Lung microvascular endothelial cell (primary cell): Measurements from ENCODE around the gene PLCL1. TPM values are rescaled to one million over a fixed set of nuclear protein-coding genes. Genes with fewer than 3 reads are reported as not detected.

ENCODE experiments used
- DNase-seq, 2 donors: peaks; one replicate each; pipeline versions ENCODE4 v3.0.0 to v3.0.0-alpha.2; 2010; ENCODE audit warnings: low read depth in 2 of 2
- total RNA-seq: library from RNA; depleted of rRNA; stranded (reverse); fragments of >200 nt; gene quantifications from 2 replicates; pipeline ENCODE4 v1.2.1, GENCODE V29; 2014

The PLCL1 gene
- total RNA-seq, 1 donor from 2014 or later, result 0.20 TPM

DNA sequence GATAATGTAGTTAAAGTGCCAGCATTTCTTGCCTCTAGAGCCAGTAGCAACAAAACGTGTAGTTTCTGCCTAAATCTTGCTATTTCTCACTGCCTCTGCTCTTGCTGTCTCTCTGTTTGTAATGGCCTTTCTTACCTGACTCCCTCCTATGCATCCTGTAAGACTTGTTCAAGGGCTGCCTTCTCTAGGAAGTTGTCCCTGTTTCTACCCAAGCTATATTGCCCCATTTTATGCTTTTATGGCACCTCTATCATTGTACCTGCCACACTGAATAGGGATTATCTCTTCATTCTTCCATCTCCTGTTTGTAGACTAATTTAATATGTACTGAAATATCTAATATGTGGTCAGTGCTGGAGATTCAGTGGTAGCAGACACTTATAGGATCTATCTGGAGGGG lies 49.2 kb downstream of the PLCL1 start:
- DNase-seq, result no peak

DNA sequence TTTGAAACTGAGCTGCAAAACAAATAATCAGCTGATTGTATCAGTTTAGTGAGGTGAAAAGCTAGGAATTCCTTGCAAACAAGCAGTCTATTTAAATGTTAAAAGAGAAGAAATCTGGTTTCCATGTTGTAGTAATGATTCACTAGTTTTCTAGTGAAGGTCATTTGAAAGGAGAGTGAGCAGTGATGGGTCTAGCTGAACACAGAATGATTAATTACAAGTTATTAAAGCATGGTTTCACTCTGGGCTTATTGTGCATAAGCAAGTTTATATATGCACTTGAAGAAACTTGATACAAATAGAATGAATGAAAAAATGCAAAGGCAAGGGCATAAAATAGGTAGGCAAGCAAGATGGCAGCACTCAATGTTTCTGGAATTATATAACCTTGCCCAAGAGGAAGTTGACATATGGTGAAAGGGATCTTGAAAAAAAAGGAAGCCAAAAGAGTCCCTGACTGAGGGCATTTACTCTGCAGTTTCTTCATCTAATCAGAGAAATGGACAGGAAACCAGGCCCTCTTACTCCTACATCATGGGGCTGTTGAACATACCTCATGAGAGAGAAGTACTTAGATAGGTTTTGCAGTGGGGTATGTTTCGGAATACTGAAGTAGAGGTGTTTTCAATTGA lies 53.2 kb downstream of the PLCL1 start:
- no peak for DNase-seq

DNA sequence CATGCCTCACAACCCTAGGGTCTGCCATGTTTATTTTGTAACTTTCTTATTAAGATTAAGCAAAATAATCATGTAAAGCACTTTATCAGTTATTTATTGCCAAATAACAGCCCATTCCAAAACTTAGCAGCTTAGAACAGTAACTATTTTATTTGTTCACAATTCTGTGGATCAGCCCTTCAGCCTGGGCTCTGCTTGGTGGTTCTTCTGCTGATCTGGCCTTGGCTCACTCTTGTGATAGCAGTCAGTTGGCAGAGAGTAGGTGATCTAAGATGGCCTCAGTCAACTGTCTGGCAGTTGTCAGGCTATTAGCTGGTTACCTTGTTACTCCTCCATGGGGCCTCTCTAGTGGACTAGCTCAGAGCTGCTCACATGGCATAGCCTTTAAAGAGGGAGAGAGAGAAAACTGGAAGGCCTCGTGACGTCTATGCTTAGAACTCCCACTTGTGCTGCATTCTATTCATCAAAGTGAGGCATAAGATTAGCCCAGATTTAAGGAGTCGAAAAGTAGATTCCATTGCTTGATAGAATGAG lies 54.3 kb downstream of the PLCL1 start:
- no peak for DNase-seq

GRCh38 chr2:197862246-197862955 lies 58.0 kb downstream of the PLCL1 start:
- DNase-seq, result no peak

GRCh38 chr2:197863744-197864143 lies 59.4 kb downstream of the PLCL1 start:
- DNase-seq, result no peak

DNA sequence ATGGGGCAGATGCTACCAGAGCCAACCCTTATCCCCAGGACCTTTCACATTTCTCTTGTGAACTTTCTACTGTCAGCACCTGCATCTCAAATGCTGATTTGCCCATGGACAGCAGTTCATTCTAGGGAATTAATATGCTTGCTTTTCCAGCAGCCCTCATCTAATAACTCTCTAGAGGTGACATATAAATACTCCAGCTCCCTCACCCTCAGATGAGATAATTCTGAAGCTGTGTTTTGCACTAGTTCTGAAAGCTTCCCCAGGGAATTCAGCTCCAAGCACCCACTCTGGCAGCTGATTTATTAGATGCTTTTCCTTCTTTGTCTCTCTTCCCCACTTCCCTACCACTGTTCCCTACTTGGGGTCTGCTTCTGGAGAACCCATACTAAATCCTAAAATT lies 62.1 kb downstream of the PLCL1 start:
- DNase-seq, result no peak

DNA sequence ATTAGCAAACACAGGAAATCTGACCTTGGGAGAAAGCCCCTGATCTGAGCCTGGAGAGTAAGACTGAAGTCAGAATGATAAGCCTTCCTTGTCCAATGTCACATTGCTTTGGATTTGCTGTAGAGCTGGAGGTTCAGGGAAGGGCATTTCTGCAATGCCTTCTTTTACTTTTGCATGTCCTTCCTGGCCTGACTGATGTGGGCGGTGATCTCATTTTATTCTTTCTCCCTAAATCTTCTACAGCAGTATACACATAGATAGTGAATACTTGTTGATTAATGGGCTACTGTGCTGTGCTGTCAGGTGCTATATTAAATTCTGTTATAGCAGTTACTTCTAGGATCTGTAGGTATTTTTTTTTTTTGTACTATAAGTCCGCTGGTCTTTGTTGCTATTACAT lies 62.6 kb downstream of the PLCL1 start:
- DNase-seq, result no peak

DNA sequence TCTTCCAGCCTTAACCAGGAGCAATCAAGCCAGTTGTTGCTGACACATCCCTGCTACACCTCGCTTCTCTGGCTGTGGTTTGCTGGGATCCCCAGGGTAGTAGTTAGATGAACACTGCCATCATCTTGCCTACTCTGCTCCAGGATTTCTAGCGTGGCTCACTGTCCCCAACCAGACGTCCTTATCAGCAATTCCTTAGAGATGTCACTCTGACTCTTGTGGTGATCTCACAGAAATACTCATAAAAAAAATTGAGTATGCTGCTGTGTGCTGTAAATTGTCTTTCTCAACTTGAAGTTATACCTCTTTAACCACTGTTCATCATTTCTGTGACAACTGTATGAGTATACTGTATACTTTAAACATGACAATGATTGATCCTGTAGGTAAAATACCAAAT lies 63.2 kb downstream of the PLCL1 start:
- DNase-seq, result no peak

- DNase-seq, result no peak
Measured at GRCh38 chr2:197868206-197868605, 63.8 kb downstream of the PLCL1 start.

DNA sequence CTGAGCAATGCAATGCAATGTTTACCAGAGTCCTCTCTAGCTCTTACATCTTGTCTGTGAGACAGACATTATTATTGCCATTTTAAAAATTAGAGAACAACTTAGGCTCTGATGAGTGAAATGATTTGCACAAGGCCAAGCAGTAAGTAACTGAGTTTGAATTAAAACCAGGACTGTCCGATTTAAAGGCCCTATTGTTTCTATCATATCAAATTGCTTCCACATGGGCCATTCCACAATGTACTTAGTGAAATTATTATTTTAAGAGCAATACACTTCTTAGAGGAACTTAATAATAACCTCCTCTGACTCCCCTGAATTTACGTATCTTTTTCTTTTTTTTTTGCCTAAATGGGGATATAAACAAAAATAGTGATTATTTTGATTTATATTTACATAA lies 64.6 kb downstream of the PLCL1 start:
- DNase-seq, result no peak

GRCh38 chr2:197869501-197870111 lies 65.2 kb downstream of the PLCL1 start:
- no peak for DNase-seq

DNA sequence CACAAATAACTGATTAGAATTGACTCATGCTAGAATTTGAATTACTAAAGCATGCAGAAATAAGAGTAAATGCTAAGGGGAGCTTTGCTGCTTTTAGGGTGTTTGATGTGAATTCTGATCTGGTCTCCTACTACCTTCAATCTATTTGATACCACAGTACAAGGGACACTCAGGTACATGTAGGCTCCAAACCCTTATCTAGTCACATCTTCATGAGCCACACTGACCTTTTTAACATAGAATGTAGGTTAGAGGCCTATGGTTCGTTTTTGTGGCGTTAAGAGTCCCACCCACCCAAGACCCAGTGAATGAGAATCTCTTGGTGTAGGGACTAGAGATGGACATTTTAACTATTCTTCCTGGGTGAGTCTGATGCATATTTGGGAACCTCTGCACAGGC lies 65.7 kb downstream of the PLCL1 start:
- no peak for DNase-seq

DNA sequence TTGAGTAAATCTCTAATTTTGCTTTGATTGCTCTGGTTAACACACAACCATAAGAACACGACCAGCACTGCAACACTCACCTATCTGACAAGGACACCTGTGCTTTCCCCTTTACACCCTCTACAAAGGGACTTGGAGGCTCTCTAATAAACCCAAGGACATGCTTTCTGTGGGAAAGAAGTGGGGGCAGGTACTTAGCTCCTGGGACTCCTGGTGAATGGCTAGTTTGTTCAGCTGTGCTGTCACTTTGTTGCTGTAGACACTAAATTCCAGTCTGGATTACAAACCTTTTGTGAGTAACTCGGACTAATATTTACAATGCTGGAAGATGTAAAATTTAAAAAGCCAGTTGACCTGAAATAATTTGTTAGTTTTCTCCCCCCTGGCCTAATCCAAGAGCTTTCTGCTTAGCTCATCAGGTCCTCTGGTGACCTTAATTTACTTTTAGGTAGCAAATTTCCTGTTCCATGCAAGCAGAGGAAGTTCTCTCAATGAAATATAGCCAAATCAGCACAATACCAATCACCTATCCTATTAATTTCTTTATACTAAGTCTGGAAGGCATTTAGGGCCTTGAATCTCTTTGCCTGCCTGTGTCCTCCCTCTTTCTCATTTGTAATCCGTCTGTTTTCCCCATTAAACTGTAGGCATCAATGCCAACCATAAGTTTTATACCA lies 67.5 kb downstream of the PLCL1 start:
- DNase-seq, result no peak

- DNase-seq, result no peak
Measured at GRCh38 chr2:197873293-197873701, 68.9 kb downstream of the PLCL1 start.

DNA sequence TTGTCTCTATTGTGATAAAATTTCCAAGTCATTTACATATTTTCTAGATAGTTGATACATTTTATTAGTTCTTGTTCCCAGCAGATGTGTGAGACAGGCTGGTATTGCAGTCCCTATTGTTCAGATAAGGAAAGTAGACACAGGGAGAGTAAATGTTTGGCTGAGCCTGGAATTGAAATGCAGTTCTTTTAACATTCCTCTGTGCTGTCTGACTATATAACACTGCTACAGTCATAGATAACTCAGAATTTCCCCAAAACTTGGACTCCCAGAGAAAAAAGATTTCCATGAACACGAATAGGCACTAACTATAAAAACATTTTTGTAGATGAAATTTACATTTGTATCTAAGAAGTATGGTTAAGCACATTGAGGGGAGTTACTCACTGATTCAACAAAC lies 71.4 kb downstream of the PLCL1 start:
- no peak for DNase-seq

DNA sequence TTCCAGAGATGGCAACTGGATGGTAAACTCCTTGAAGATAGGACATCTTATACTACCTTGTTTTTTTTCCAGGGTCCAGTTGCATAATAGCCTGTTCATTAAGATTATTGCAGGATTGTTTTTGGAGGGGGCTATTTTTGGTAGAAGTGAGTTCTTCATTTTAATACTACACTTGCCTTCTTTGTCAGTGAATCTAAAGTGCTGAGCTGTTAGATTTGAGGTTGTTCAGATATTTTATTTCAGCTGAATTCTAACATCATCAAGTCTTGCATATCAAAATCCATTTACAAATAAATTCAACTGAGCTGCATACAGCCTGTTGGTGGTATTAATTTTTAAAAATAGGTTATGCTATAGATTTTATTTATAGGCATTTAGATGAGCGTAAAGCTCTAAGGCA lies 72.1 kb downstream of the PLCL1 start:
- no peak for DNase-seq

DNA sequence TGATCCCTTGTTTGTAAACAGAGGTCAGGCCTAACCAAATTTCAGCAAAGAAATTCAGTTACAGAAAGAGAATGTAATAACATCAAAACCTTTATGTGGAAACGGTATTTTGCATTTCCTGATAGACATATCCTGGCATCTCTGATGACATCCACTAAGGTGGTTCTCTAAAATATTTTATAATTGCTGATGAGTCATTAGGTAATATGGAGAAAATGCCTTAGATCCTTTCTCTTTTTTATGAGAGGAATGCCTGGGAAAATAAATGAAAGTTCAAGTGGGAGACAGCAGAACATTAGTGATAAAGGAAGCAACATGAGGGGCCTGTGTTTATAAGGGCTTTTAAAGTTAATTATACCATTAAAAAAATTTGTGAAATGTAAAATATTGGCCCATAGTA lies 72.6 kb downstream of the PLCL1 start:
- DNase-seq, result no peak

- peak in 1 of 2 donors; percentile 27 for DNase-seq
Measured at GRCh38 chr2:197878792-197879191, 74.4 kb downstream of the PLCL1 start.

DNA sequence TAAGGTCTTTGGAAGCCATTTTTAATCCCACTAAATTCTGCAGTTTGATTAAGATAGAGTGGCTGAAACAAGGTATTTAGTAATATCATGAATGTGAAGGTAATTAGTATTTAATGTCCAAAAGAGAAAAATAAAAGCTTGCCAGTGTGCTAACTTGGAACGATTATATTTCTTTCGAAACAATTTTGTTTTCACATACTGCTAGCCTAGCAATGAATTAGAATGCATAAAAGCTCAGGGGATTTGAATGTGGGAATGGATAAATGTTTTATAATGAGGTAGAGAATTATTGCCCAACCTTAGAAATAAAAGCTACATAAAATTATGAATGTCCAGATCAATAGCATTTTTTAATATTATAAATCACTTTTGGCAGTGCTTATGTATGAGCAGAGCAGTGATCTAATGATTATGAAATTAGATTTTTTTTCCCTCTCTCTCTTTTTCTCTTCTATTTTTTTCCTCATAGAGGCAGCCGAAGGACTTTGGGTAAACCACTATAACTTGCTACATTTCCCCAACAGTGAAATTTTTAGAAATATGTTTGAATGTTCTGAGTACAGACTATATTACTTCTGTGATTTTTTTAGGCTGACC lies 75.5 kb downstream of the PLCL1 start:
- no peak for DNase-seq

GRCh38 chr2:197883354-197884032 lies 79.1 kb downstream of the PLCL1 start:
- no peak for DNase-seq

- DNase-seq, result no peak
Measured at GRCh38 chr2:197884252-197884651, 79.9 kb downstream of the PLCL1 start.
